ENCODE measurements around the gene TIMM8B. TPM values are rescaled to one million over a fixed set of nuclear protein-coding genes. Genes with fewer than 3 reads are reported as not detected.

TIMM8B gene
- total and polyA plus RNA-seq, 2 of the 4 experiments (the other 2 are of a cell fraction) = 35.5 to 103 TPM

DNA sequence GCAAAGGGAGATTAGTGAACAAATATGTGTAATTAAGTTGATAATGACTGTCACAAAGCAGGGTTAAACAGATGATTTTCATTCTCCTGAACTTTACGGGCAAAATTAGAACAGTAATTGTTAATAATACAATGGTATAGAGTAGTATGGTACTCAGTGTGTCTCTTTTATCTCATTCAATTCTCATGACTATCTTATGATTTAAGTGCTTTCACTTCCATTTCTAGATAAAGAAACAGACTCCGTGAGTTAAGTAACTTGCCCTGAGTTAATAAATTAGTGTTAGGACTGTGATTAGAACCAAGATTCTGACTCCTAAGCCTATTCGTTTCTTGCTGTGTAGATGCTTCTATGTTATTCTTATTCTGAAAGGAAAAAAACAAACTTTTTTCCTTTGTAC is 34.8 kb downstream of the TIMM8B start:
- CTCF ChIA-PET = interaction anchor here (0.9 kb wide), 1 partner anchor 109 kb away, joined by 3 read pairs; no protein-coding TSS in a partner anchor
- no peak for DNase-seq

More for the DNA sequence above, 34.8 kb downstream of the TIMM8B start:
- no peak overlapping the region for H2AFZ ChIP-seq (replicated peaks; ENCODE audit: low read length, poor library complexity)
- H3K4me2 ChIP-seq (ENCODE audit: low read depth, low read length) = no peak overlapping the region
- no peak overlapping the region for H2BK15ac ChIP-seq (ENCODE audit: low read depth, low read length)
- dilution Hi-C loops (cut with HindIII; ENCODE audit: low sequenced_read_pairs, unreplicated experiment) = no loop called here
- TF ChIP-seq, protein P1, sequence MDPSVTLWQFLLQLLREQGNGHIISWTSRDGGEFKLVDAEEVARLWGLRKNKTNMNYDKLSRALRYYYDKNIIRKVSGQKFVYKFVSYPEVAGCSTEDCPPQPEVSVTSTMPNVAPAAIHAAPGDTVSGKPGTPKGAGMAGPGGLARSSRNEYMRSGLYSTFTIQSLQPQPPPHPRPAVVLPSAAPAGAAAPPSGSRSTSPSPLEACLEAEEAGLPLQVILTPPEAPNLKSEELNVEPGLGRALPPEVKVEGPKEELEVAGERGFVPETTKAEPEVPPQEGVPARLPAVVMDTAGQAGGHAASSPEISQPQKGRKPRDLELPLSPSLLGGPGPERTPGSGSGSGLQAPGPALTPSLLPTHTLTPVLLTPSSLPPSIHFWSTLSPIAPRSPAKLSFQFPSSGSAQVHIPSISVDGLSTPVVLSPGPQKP (IDR thresholded peaks at IDR 0.05; ENCODE audit: borderline replicate concordance, low read depth, low read length) = no peak
- TF ChIP-seq FOS (IDR thresholded peaks at IDR 0.05; ENCODE audit: low read depth, low read length) (no peak), MAFK (IDR thresholded peaks at IDR 0.05; ENCODE audit: low read depth, low read length) (no peak), NFE2L2 (IDR thresholded peaks at IDR 0.05; ENCODE audit: low read depth, low read length) (no peak), POLR2A (IDR thresholded peaks at IDR 0.05; ENCODE audit: low read depth, low read length) (no peak), MXI1 (IDR thresholded peaks at IDR 0.05; ENCODE audit: borderline replicate concordance, low read depth, low read length) (no peak), CEBPB (IDR thresholded peaks at IDR 0.05; ENCODE audit: low read depth, low read length) (no peak), CHD1 (IDR thresholded peaks at IDR 0.05; ENCODE audit: low read depth, low read length) (no peak), BHLHE40 (IDR thresholded peaks at IDR 0.05; ENCODE audit: low read depth, low read length) (no peak), MAZ (IDR thresholded peaks at IDR 0.05; ENCODE audit: borderline replicate concordance, low read depth, low read length) (no peak), RFX5 (IDR thresholded peaks at IDR 0.05; ENCODE audit: low read depth, low read length) (no peak), RAD21 (IDR thresholded peaks at IDR 0.05; ENCODE audit: low read length) (no peak), SMC3 (IDR thresholded peaks at IDR 0.05; ENCODE audit: low read depth, low read length) (no peak), RCOR1 (IDR thresholded peaks at IDR 0.05; ENCODE audit: insufficient replicate concordance, low read length) (no peak)
- TF ChIP-seq, protein P2, sequence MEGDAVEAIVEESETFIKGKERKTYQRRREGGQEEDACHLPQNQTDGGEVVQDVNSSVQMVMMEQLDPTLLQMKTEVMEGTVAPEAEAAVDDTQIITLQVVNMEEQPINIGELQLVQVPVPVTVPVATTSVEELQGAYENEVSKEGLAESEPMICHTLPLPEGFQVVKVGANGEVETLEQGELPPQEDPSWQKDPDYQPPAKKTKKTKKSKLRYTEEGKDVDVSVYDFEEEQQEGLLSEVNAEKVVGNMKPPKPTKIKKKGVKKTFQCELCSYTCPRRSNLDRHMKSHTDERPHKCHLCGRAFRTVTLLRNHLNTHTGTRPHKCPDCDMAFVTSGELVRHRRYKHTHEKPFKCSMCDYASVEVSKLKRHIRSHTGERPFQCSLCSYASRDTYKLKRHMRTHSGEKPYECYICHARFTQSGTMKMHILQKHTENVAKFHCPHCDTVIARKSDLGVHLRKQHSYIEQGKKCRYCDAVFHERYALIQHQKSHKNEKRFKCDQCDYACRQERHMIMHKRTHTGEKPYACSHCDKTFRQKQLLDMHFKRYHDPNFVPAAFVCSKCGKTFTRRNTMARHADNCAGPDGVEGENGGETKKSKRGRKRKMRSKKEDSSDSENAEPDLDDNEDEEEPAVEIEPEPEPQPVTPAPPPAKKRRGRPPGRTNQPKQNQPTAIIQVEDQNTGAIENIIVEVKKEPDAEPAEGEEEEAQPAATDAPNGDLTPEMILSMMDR (conservative IDR thresholded peaks at IDR 0.05; ENCODE audit: low read depth, low read length) = no peak
- TF ChIP-seq, protein P3, sequence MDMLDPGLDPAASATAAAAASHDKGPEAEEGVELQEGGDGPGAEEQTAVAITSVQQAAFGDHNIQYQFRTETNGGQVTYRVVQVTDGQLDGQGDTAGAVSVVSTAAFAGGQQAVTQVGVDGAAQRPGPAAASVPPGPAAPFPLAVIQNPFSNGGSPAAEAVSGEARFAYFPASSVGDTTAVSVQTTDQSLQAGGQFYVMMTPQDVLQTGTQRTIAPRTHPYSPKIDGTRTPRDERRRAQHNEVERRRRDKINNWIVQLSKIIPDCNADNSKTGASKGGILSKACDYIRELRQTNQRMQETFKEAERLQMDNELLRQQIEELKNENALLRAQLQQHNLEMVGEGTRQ (IDR thresholded peaks at IDR 0.05; ENCODE audit: low read depth, low read length) = no peak
- no peak for ATAC-seq (ENCODE audit: low read depth)
- no peaks in the 10 kb centered on the region for H3K9me3 ChIP-seq (ENCODE audit: control insufficient read depth, insufficient read depth, low read length)
- BruUV-seq (replicated peaks) = no TSS peak
- no peak overlapping the region for H3K4ac ChIP-seq (ENCODE audit: low read depth, low read length)
- H2BK5ac ChIP-seq (ENCODE audit: low read depth, low read length, poor library complexity, severe bottlenecking) = no peak overlapping the region
- H3K4me3 ChIP-seq (ENCODE audit: insufficient read depth, low read depth, low read length) = no peak overlapping the region
- no peak overlapping the region for H4K91ac ChIP-seq (ENCODE audit: insufficient read depth, low read depth, low read length)
- H3K79me1 ChIP-seq (ENCODE audit: low read depth in 1 of 2, low read length in 2 of 2) = peaks cover 0 to 13% of the 10 kb centered on the region in 2 experiments; a peak in 3 of 4 replicates
- peaks cover 3% of the 10 kb centered on the region; the same call in 1 of the 2 replicates for H4K20me1 ChIP-seq (ENCODE audit: insufficient read depth, low read length)
- H3K4me1 ChIP-seq (ENCODE audit: control insufficient read depth, insufficient read depth, low read length) = peaks cover 5% of the 10 kb centered on the region; the same call in 1 of the 2 replicates
- WGBS, 2 experiments (ENCODE audit: extremely low coverage in 2 of 2, insufficient read length in 1 of 2) = no CpG with 5 or more reads among the region's 3 CpGs
- no peak overlapping the region for H3K23ac ChIP-seq (ENCODE audit: low read depth, low read length)
- H3K56ac ChIP-seq (ENCODE audit: extremely low read depth, insufficient read depth, low read length) = no peak overlapping the region
- H2BK120ac ChIP-seq (ENCODE audit: low read depth, low read length) = no peak overlapping the region
- H3K36me3 ChIP-seq (ENCODE audit: control insufficient read depth, insufficient read depth, low read length) = peaks cover 17% of the 10 kb centered on the region
- no peak overlapping the region for H3K18ac ChIP-seq (ENCODE audit: low read depth, low read length)
- H3K27me3 ChIP-seq (ENCODE audit: control insufficient read depth, insufficient read depth, low read length) = no peaks in the 10 kb centered on the region
- H2AK9ac ChIP-seq (replicated peaks; ENCODE audit: low read depth, low read length, poor library complexity) = no peak overlapping the region
- no peak overlapping the region for H4K8ac ChIP-seq (ENCODE audit: low read depth in 2 of 2, low read length in 2 of 2)
- no peak overlapping the region for H2BK20ac ChIP-seq (ENCODE audit: low read depth, low read length)
- in situ Hi-C loops (cut with MboI; ENCODE audit: low sequenced_read_pairs) = no loop called here
- no peak overlapping the region for H3K14ac ChIP-seq (replicated peaks; ENCODE audit: low read depth, low read length)
- H3K9me1 ChIP-seq (ENCODE audit: insufficient read depth, low read length) = 0 out of 2 replicates have a peak, but pooled peaks cover 3% of the 10 kb centered on the region
- H4K5ac ChIP-seq (ENCODE audit: low read depth, low read length) = no peak overlapping the region
- no peak overlapping the region for H3K9ac ChIP-seq (ENCODE audit: low read depth, low read length)
- no peak overlapping the region for H2AK5ac ChIP-seq (ENCODE audit: low read depth, low read length)
- intact Hi-C loops (cut with micrococcal nuclease) = no loop called here
- POLR2A ChIA-PET (ENCODE audit: unreplicated experiment) = interaction anchor here (0.6 kb wide), 1 partner anchor 249 kb away, joined by 4 read pairs; no protein-coding TSS in a partner anchor
- no peak overlapping the region for H3K27ac ChIP-seq (ENCODE audit: insufficient read depth, low read length)

All from IMR-90 (cell line).